AG20443 (cell line): ENCODE measurements around the gene ARHGAP15.

ENCODE experiments used
- DNase-seq: peaks from one replicate; pipeline ENCODE4 v3.0.0; 2012; ENCODE audit warnings: low spot score, mixed read lengths

ARHGAP15 gene

GRCh38 chr2:143720095-143720664 lies 591.0 kb downstream of the ARHGAP15 start:
- DNase-seq = no peak

GRCh38 chr2:143725400-143725799 lies 596.2 kb downstream of the ARHGAP15 start:
- no peak for DNase-seq

GRCh38 chr2:143726151-143726845 lies 597.1 kb downstream of the ARHGAP15 start:
- DNase-seq = no peak

- DNase-seq = no peak
Measured at GRCh38 chr2:143728498-143728897, 599.3 kb downstream of the ARHGAP15 start.

- no peak for DNase-seq
Measured at GRCh38 chr2:143729296-143729814, 600.1 kb downstream of the ARHGAP15 start.

- DNase-seq = peak; percentile 53
Measured at GRCh38 chr2:143730155-143730952, 601.1 kb downstream of the ARHGAP15 start.

- DNase-seq = peak; percentile 51
Measured at GRCh38 chr2:143730953-143731260, 601.7 kb downstream of the ARHGAP15 start.

GRCh38 chr2:143732076-143732475 lies 602.9 kb downstream of the ARHGAP15 start:
- no peak for DNase-seq

GRCh38 chr2:143732871-143733270 lies 603.7 kb downstream of the ARHGAP15 start:
- no peak for DNase-seq

- DNase-seq = no peak
Measured at GRCh38 chr2:143734507-143734906, 605.3 kb downstream of the ARHGAP15 start.

GRCh38 chr2:143736904-143737303 lies 607.7 kb downstream of the ARHGAP15 start:
- DNase-seq = no peak

- DNase-seq = no peak
Measured at GRCh38 chr2:143740431-143740830, 611.2 kb downstream of the ARHGAP15 start.

GRCh38 chr2:143741205-143741604 lies 612.0 kb downstream of the ARHGAP15 start:
- DNase-seq = no peak

- peak; percentile 35 for DNase-seq
Measured at GRCh38 chr2:143742581-143742980, 613.4 kb downstream of the ARHGAP15 start.

- DNase-seq = no peak
Measured at GRCh38 chr2:143744114-143744513, 614.9 kb downstream of the ARHGAP15 start.

- no peak for DNase-seq
Measured at GRCh38 chr2:143745060-143745459, 615.8 kb downstream of the ARHGAP15 start.

GRCh38 chr2:143754742-143755141 lies 625.5 kb downstream of the ARHGAP15 start:
- no peak for DNase-seq

- no peak for DNase-seq
Measured at GRCh38 chr2:143758629-143759330, 629.6 kb downstream of the ARHGAP15 start.

GRCh38 chr2:143759455-143759854 lies 630.2 kb downstream of the ARHGAP15 start:
- no peak for DNase-seq

GRCh38 chr2:143762176-143762928 lies 633.1 kb downstream of the ARHGAP15 start:
- no peak for DNase-seq

- no peak for DNase-seq
Measured at GRCh38 chr2:143764261-143764660, 635.0 kb downstream of the ARHGAP15 start.

- DNase-seq = no peak
Measured at GRCh38 chr2:143764706-143765105, 635.5 kb downstream of the ARHGAP15 start.
